GM04503 (cell line): ENCODE results near the gene RIMS1.
"Not testable (repeated sequence)": the region's sequence is repeated elsewhere in the genome, so short reads cannot be mapped to it uniquely, and the experiment has no call there.

Experiments used
- DNase-seq: peaks from one replicate; pipeline ENCODE4 v3.0.0-alpha.2; 2012; ENCODE audit warnings: low read depth

RIMS1 gene

GRCh38 chr6:71983131-71983530 is 96.8 kb downstream of the RIMS1 start:
- no peak for DNase-seq

DNA sequence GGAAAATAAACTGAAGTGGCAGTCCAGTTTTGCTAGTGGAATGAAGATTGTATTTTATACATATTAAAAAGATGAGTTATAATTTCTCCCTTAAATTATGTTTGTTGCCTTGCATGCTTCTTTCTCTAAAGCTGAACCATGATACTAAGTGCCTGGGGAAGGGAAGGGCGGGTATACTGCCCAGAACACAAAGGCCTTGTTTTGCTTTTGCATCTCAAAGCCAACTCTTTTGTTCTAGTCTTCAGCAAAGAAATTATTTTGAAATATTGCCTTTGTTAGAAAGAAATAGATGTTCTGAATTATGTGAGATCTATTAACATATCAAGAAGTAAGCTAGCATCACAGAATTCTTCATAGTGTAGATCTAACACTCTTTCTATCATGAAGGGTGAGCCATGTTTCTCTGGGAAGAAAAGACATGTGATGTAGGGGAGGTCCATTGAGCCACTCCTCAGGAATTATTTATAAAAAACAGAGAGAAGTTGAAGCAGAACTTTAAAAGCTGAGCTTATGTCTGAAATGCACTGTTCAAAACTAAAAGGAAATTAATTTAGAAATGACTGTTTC is 108.4 kb downstream of the RIMS1 start:
- no peak for DNase-seq

- no peak for DNase-seq
These were observed 111.0 kb downstream of the RIMS1 start for GRCh38 chr6:71997341-71997740.

- DNase-seq: no peak
These were observed 116.1 kb downstream of the RIMS1 start for GRCh38 chr6:72002415-72002814.

DNA sequence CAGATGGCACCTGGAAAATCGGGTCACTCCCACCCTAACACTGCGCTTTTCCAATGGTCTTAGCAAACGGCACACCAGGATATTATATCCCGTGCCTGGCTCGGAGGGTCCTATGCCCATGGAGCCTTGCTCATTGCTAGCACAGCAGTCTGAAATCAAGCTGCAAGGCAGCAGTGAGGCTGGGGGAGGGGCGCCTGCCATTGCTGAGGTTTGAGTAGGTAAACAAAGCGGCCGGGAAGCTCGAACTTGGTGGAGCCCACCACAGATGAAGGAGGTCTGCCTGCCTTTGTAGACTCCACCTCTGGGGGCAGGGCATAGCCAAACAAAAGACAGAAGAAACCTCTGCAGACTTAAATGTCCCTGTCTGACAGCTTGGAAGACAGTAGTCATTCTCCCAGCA is 120.2 kb downstream of the RIMS1 start:
- DNase-seq: not testable (repeated sequence)

DNA sequence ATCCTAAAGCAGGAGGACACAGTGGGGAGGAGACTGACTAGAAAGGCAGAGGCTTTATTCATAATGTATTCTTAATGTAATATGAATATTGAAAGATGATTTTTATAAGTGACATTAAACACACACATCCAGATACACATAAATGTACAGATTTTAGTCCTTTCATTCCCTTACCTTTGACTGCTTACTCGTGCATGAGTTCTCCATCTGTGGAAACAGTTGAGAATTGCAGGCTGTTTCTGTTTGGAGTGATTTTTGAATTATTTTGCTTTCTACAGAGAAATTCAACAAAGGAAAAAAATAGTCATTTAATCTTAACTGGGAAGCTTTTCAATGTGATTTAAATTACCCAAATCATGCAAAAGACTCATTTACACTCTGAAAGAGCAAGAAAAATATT is 136.5 kb downstream of the RIMS1 start:
- no peak for DNase-seq

DNA sequence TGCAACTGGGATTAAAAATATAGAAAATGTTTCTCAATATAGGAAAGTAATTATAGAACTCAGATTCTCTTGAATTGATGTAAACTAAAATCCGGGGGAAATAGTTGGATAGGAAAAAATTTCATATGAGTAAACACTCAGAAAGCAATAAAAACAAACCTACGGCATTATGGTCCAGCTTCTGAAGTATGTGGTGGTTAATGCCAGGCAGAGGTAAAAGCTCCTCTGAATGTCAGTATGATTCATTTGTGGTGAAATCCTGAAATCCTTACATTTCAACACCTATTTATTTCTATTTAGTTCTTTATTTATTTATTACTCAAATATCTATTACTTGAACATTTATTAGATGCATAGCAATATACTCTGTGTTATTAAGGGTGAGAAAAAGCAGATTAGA is 145.1 kb downstream of the RIMS1 start:
- peak; percentile 36 for DNase-seq

DNA sequence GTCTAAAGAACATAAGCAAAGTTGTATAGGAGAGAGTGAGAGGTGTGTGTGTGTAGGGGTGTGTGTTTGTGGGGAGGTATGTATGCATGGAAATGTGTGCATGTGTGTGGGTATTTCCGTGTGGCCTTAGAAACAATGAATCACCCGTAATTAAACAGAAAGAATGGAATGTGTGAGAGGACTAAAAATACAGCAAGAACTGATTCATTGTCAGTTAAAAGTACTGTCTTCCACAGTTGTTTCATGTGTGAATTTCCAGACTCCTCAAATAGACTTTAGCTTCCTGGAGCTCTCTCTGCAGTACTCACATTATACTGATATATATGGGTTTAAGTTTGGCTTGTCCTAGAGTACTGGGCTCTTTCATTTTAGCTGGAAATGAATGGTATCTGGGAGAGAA is 145.7 kb downstream of the RIMS1 start:
- DNase-seq: peak; percentile 42

- no peak for DNase-seq
These were observed 149.1 kb downstream of the RIMS1 start for GRCh38 chr6:72035486-72035885.

- no peak for DNase-seq
These were observed 149.6 kb downstream of the RIMS1 start for GRCh38 chr6:72035966-72036365.

DNA sequence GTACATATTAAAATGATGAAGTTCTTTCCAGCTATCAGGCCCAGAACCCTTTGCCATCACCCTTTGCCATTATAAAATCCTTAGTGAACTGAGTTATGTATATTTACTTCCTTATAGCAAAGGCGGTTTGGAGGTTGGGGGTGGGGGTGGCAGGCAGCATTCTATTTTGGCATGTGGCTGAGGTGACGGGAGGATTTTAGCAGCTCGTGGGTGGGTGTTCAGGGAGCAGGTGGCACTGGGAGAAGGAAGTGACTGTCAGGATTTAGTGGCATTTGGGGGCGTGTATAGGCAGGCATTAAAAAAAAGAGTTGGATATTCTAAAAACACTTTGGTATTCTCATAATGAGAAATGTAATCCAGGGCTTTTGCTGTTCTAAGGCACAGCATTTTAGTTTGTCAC is 150.7 kb downstream of the RIMS1 start:
- DNase-seq: no peak

DNA sequence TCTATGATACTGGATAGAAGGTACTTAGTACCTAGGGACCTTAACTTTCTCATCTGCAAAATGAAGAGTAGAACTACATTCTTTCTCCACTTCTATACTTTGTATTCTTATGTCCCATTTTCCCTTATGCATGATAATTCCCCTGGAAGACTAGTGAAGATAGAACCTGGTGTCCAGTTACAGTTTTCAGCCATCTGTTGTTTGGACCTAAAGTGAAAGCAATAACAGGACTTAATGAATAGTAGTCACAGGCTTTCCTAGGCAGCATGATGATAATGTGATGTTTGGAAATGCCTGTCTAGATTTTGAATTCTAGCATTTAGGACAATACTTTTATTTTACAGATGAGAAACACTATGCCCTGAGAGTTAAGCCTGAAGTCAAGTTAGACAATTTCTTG is 153.8 kb downstream of the RIMS1 start:
- DNase-seq: no peak

DNA sequence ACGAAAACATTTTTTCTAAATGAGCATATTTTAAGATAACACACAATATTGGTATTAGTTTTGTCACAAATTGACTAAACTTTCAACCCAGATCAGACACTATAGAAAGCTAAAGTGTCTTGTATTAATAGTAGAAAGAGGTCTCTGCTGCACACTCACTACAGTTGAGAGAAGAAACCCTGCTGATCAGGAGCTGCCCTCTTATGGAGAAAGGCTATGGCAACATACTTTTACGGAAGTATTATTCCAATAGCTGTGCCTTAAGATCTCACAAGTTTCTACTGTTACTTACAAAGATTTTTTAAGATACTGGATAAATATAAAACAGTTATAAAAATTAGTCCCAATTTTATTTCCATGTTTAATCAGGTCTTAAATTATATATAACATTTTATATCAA is 155.7 kb downstream of the RIMS1 start:
- no peak for DNase-seq

DNA sequence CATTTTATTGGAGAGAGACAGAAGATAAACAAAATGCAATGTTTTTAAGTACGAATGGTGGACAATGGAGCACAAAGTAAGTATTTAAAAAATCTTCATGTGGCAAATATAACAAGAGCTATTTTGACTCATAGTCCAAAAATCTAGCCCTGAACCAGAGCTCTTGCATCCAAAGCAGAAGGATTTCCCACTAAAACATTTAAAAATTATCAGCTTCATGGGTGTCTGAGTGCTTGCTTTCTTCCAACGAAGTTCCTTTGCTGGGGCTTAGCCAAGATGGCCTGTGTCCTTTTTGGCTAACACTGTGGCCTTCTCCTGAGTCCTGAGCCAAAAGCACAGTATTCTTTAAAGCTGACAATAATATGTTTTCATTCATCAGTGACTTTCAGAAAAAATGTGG is 161.7 kb downstream of the RIMS1 start:
- peak; percentile 59 for DNase-seq

GRCh38 chr6:72049376-72049775 is 163.0 kb downstream of the RIMS1 start:
- no peak for DNase-seq

DNA sequence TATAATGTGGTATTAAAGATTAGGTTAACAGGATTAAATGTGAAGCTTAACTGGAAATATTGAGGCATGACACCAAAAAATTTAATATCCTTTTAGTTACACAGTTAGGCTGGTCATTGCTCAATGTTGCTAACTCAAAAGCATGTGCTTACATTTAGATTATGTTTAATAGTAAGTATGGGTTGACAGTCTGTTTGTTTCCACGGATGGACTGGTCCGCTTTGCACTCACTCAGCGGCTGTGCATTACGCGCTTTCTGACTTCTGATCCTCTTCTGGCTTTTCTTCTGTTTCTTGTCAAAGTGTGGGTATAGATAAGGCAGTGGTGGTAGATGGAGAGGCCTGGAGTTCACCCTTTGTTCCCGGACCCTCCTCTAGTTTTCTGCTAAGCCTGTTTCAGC is 174.9 kb downstream of the RIMS1 start:
- no peak for DNase-seq

GRCh38 chr6:72064399-72064975 is 178.1 kb downstream of the RIMS1 start:
- no peak for DNase-seq

DNA sequence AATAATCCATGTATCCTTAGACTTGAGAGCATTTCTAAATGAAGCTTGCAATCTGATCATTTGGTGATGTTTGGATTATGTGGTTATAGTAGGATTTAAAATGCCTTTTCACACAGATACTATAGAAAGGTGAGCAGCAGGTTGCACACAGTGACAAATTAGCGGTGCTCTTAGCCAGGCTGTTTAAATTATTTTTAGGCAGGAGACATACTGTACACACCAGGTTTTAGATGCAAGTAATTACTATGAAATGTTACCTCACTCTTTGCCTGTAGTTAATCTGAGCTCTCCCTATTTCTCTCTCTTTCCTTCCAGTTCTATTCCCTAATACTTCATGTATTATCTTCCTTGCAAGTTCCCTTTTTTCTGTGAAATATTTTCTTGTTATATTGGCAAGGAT is 191.7 kb downstream of the RIMS1 start:
- no peak for DNase-seq

GRCh38 chr6:72080260-72080941 is 194.1 kb downstream of the RIMS1 start:
- DNase-seq: no peak

- DNase-seq: no peak
These were observed 195.5 kb downstream of the RIMS1 start for GRCh38 chr6:72081871-72082270.

GRCh38 chr6:72083976-72084375 is 197.6 kb downstream of the RIMS1 start:
- DNase-seq: peak; percentile 11

GRCh38 chr6:72084992-72085569 is 198.7 kb downstream of the RIMS1 start:
- no peak for DNase-seq

- DNase-seq: no peak
These were observed 208.2 kb downstream of the RIMS1 start for GRCh38 chr6:72094506-72094905.

DNA sequence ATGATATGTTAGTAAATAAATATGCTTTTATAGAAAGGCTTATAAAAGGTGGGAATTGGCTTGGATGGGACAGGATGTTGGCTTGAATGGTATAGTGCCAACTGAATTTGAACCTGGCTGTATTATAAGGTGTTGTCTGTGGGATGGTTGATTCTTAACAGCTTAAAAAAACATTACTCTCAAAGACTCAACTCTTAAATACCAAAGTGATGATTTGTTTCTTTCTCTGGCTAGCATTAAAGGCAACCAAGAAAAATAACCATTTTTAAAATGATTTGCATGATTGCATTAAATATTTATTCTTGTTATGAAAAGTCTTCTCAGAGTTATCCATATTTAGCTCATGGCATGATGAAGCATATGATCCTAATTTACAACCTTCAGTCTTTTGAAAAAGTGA is 216.2 kb downstream of the RIMS1 start:
- DNase-seq: no peak
